ENCODE measurements around the gene ONECUT1. TPM values are rescaled to one million over a fixed set of nuclear protein-coding genes. Genes with fewer than 3 reads are reported as not detected.
A peak's percentile ranks its signal among the peaks of the same experiment; 100 is the strongest.

Gene ONECUT1
- total RNA-seq, 4 donors from 2014 or later = not detected

GRCh38 chr15:52710708-52711389 is 79.3 kb downstream of the ONECUT1 start:
- peak overlapping the region in 1 of 4 donors; percentile 52 for H3K27ac ChIP-seq
- DNase-seq = no peak
- 67 to 91% methylated on average over 2 of the region's 2 CpGs for WGBS, 2 donors
- no peak overlapping the region for H3K4me3 ChIP-seq
- H3K9me3 ChIP-seq = no peaks in the 10 kb centered on the region
- H3K4me1 ChIP-seq = peaks cover 7 to 13% (median 11%) of the 10 kb centered on the region in 3 donors
- TF ChIP-seq POLR2A (IDR thresholded peaks at IDR 0.05) (no peak), CTCF (IDR thresholded peaks at IDR 0.05) (no peak)
- no peaks in the 10 kb centered on the region for H3K27me3 ChIP-seq
- intact Hi-C loops (cut with DNase I) = no loop called here
- H3K36me3 ChIP-seq = no peaks in the 10 kb centered on the region

- DNase-seq = no peak
- peaks cover 7 to 13% (median 11%) of the 10 kb centered on the region in 3 donors for H3K4me1 ChIP-seq
- H3K4me3 ChIP-seq = no peak overlapping the region
- 36 to 65% methylated on average over 1 of the region's 1 CpG for WGBS, 2 donors
- intact Hi-C loops (cut with DNase I) = no loop called here
- H3K27ac ChIP-seq = peak overlapping the region in 3 of 4 donors; percentile 2 to 53 (median 52)
- no peaks in the 10 kb centered on the region for H3K9me3 ChIP-seq
- no peaks in the 10 kb centered on the region for H3K27me3 ChIP-seq
- TF ChIP-seq POLR2A (IDR thresholded peaks at IDR 0.05) = no peak
- no peak for TF ChIP-seq CTCF (IDR thresholded peaks at IDR 0.05)
- H3K36me3 ChIP-seq = no peaks in the 10 kb centered on the region
These were observed 80.0 kb downstream of the ONECUT1 start for GRCh38 chr15:52710050-52710707.

- no peak for TF ChIP-seq CTCF (IDR thresholded peaks at IDR 0.05)
- TF ChIP-seq POLR2A (IDR thresholded peaks at IDR 0.05) = no peak
- peaks cover 7 to 13% (median 11%) of the 10 kb centered on the region in 3 donors for H3K4me1 ChIP-seq
- peak overlapping the region in 1 of 4 donors; percentile 28 for H3K4me3 ChIP-seq
- no peaks in the 10 kb centered on the region for H3K27me3 ChIP-seq
- WGBS, 2 donors = 53 to 64% methylated on average over 8 to 10 of the region's 10 CpGs
- H3K9me3 ChIP-seq = no peaks in the 10 kb centered on the region
- intact Hi-C loops (cut with DNase I) = no loop called here
- H3K36me3 ChIP-seq = no peaks in the 10 kb centered on the region
- no peak for DNase-seq
- H3K27ac ChIP-seq = peak overlapping the region in 3 of 4 donors; percentile 2 to 53 (median 52)
These were observed 80.8 kb downstream of the ONECUT1 start for GRCh38 chr15:52709187-52709981.

Other genes starting within 250 kb of the ONECUT1 start
- 100 to 1,000 TPM in 3 of 4 donors, 10 to 100 TPM in 1; 44.1 to 114 (median 105) TPM for gene ARPP19, start 221.3 kb downstream of the ONECUT1 start, total RNA-seq
- gene ATOSA, start 110.9 kb downstream of the ONECUT1 start, total RNA-seq = 10 to 100 TPM; 38.9 to 69.8 (median 44.5) TPM

Measured in esophagus squamous epithelium (tissue), 5 donors.